ENCODE measurements around the gene SLC25A13. TPM values are rescaled to one million over a fixed set of nuclear protein-coding genes. Genes with fewer than 3 reads are reported as not detected.
A peak's percentile ranks its signal among the peaks of the same experiment; 100 is the strongest.

Gene SLC25A13
- total and polyA plus RNA-seq, 2 of the 13 experiments (the other 11 are each of a cell fraction or from before 2014, with no cell fraction given), result 36.2 to 84.9 TPM

DNA sequence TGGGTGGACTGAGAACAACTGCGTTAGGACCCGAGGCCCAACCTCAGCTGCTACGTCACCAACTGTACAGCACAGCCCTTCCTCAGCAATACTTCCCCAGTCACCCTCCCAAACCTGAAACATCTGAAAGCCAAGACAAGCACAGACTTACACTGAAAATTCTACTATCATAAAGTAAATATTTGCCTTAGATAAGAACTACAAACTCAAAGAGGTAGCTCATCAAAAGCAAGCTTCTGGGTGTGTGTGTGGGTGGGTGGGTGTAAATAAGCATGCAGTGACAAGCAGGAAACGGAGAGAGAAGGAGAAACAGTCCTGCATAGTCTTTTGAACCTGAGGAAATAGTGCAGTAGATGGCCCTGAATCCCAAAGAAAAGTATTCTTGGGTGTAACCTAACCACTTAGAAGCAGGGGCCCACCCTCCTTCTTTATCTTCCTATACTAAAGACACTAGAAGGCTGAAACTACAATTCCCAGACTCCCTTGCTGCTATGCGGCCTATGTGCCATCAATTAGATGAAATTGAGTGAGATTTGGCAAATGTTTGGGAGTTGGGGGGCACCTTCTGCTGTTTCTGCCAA is 18.7 kb downstream of the SLC25A13 start (continued):
- TF ChIP-seq ZFP62 (CRISPR knock-in tag; IDR thresholded peaks at IDR 0.05) (no peak), ASH2L (IDR thresholded peaks at IDR 0.05; ENCODE audit: insufficient read length, low read depth, low read length) (peak; percentile 36), ARID2 (CRISPR knock-in tag; IDR thresholded peaks at IDR 0.05; ENCODE audit: borderline replicate concordance) (peak; percentile 58; the same call in 1 of the 2 replicates), ZNF547 (CRISPR knock-in tag; IDR thresholded peaks at IDR 0.05) (no peak), FOSL2 (CRISPR knock-in tag; IDR thresholded peaks at IDR 0.05) (peak; percentile 83), ISL2 (CRISPR knock-in tag; IDR thresholded peaks at IDR 0.05) (peak; percentile 97), EP300 (IDR thresholded peaks at IDR 0.05; ENCODE audit: low read depth in 2 of 2, low read length in 2 of 2) (peak; percentile 51 to 98), EP300 (CRISPR knock-in tag; IDR thresholded peaks at IDR 0.05; ENCODE audit: borderline replicate concordance) (peak; percentile 92), CEBPG (CRISPR knock-in tag; IDR thresholded peaks at IDR 0.05) (peak; percentile 52), TBX2 (CRISPR knock-in tag; IDR thresholded peaks at IDR 0.05; ENCODE audit: borderline replicate concordance) (peak; percentile 97)
- TF ChIP-seq, protein P1, sequence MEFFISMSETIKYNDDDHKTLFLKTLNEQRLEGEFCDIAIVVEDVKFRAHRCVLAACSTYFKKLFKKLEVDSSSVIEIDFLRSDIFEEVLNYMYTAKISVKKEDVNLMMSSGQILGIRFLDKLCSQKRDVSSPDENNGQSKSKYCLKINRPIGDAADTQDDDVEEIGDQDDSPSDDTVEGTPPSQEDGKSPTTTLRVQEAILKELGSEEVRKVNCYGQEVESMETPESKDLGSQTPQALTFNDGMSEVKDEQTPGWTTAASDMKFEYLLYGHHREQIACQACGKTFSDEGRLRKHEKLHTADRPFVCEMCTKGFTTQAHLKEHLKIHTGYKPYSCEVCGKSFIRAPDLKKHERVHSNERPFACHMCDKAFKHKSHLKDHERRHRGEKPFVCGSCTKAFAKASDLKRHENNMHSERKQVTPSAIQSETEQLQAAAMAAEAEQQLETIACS (CRISPR knock-in tag; IDR thresholded peaks at IDR 0.05), result no peak

DNA sequence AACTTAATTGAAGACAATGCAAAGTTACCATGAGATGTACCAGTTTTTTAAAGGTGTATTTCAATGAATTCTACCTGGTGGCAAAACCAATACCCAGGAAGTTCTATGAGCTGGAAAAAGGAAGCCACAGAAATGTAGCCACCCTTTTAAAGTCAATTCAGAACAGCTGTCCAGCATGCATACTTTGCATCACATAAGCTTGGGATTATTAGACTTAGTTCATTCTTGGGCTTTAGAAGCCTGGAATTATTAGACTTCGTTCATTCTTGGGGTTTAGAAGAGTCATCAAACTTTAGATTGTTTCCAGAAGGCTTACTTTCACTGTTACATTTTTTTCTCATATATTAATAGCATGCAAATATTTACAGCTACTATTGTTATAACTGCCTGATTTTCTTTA is 20.9 kb downstream of the SLC25A13 start:
- Histone ChIP-seq H3K79me2 (ENCODE audit: insufficient read depth, low read length) (peaks cover 86% of the 10 kb centered on the region), H3K4me3 (replicated peaks in 1 of 3; ENCODE audit: insufficient read depth in 1 of 3, low read depth in 2 of 3, low read length in 3 of 3) (no peak overlapping the region), H2AFZ (ENCODE audit: low read length) (no peak overlapping the region), H4K20me1 (ENCODE audit: insufficient read depth, low read length) (peaks cover 3% of the 10 kb centered on the region), H3K27ac (ENCODE audit: extremely low read length, insufficient read depth, low read length) (no peak overlapping the region), H3K4me2 (ENCODE audit: low read depth, low read length) (peak overlapping the region; percentile 29), H3K27me3 (ENCODE audit: control insufficient read depth in 1 of 2, insufficient read depth in 2 of 2, low read length in 2 of 2) (no peaks in the 10 kb centered on the region), H3K36me3 (replicated peaks in 1 of 2; ENCODE audit: control insufficient read depth in 1 of 2, insufficient read depth in 2 of 2, low read length in 2 of 2) (peaks cover 1 to 9% of the 10 kb centered on the region in 2 experiments; a peak in 4 of 5 replicates), H3K4me1 (ENCODE audit: insufficient read depth, low read length) (peaks cover 91% of the 10 kb centered on the region), H3K9me3 (ENCODE audit: low read length) (no peaks in the 10 kb centered on the region), H3K9ac (ENCODE audit: insufficient read depth, low read depth, low read length) (no peak overlapping the region)
- DNase-seq (ENCODE audit: low spot score), result no peak
- intact Hi-C loops (cut with micrococcal nuclease; ENCODE audit: unreplicated experiment) (loop anchor here (5.0 to 10.0 kb wide), 2 partner anchors 46 to 706 kb away; partner anchors contain the start of gene DLX6), in situ Hi-C loops (cut with HindIII; ENCODE audit: extremely low pct_ligation_motif_present, low pct_unique_long_range_greater_than_20kb) (loop anchor here (25.0 kb wide), 1 partner anchor 711 kb away; the partner anchor contains the start of genes DLX5 and DLX6)
- ChIA-PET CTCF (ENCODE audit: low intra/inter-chr PET ratio, low total read pairs) (no interaction called here), POLR2A (no interaction called here)
- WGBS (ENCODE audit: low lambda C conversion rate), result 86% methylated on average over 1 of the region's 1 CpG
- BruUV-seq (replicated peaks), result no TSS peak
- ATAC-seq, result no peak
- FAIRE-seq, result no peak
- TF ChIP-seq, protein P2, sequence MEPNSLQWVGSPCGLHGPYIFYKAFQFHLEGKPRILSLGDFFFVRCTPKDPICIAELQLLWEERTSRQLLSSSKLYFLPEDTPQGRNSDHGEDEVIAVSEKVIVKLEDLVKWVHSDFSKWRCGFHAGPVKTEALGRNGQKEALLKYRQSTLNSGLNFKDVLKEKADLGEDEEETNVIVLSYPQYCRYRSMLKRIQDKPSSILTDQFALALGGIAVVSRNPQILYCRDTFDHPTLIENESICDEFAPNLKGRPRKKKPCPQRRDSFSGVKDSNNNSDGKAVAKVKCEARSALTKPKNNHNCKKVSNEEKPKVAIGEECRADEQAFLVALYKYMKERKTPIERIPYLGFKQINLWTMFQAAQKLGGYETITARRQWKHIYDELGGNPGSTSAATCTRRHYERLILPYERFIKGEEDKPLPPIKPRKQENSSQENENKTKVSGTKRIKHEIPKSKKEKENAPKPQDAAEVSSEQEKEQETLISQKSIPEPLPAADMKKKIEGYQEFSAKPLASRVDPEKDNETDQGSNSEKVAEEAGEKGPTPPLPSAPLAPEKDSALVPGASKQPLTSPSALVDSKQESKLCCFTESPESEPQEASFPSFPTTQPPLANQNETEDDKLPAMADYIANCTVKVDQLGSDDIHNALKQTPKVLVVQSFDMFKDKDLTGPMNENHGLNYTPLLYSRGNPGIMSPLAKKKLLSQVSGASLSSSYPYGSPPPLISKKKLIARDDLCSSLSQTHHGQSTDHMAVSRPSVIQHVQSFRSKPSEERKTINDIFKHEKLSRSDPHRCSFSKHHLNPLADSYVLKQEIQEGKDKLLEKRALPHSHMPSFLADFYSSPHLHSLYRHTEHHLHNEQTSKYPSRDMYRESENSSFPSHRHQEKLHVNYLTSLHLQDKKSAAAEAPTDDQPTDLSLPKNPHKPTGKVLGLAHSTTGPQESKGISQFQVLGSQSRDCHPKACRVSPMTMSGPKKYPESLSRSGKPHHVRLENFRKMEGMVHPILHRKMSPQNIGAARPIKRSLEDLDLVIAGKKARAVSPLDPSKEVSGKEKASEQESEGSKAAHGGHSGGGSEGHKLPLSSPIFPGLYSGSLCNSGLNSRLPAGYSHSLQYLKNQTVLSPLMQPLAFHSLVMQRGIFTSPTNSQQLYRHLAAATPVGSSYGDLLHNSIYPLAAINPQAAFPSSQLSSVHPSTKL (CRISPR knock-in tag; IDR thresholded peaks at IDR 0.05), result no peak
- TF ChIP-seq, protein P3, sequence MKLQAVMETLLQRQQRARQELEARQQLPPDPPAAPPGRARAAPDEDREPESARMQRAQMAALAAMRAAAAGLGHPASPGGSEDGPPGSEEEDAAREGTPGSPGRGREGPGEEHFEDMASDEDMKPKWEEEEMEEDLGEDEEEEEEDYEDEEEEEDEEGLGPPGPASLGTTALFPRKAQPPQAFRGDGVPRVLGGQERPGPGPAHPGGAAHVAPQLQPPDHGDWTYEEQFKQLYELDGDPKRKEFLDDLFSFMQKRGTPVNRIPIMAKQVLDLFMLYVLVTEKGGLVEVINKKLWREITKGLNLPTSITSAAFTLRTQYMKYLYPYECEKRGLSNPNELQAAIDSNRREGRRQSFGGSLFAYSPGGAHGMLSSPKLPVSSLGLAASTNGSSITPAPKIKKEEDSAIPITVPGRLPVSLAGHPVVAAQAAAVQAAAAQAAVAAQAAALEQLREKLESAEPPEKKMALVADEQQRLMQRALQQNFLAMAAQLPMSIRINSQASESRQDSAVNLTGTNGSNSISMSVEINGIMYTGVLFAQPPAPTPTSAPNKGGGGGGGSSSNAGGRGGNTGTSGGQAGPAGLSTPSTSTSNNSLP (IDR thresholded peaks at IDR 0.05; ENCODE audit: low read depth, low read length), result no peak
- TF ChIP-seq IKZF1 (IDR thresholded peaks at IDR 0.05), result no peak
